Neural cell (in vitro differentiated cells): ENCODE measurements around the gene GPR27. TPM values are rescaled to one million over a fixed set of nuclear protein-coding genes. Genes with fewer than 3 reads are reported as not detected.

Source experiments
- H2AFZ ChIP-seq: fragments of 200-600, 300-800 bp; sonication (generic), shearing (Covaris generic); 2 replicates; pipeline ENCODE4 v1.6.0; 2014; ENCODE audit warnings: low read depth, mild to moderate bottlenecking, antibody characterized with exemption, low read length, moderate library complexity
- H3F3A ChIP-seq: fragments of 200-600 bp; shearing (Covaris generic); 2 replicates; pipeline ENCODE4 v1.6.1; 2016; ENCODE audit warnings: mild to moderate bottlenecking, moderate library complexity, mixed read lengths, antibody characterized with exemption, low read length; ENCODE audit not compliant: insufficient read depth, poor library complexity, severe bottlenecking
- H3K27ac ChIP-seq: fragments of 200-600, 300-800 bp; sonication (generic), shearing (Covaris generic); 2 replicates; pipeline ENCODE4 v1.5.1; 2014; ENCODE audit warnings: mild to moderate bottlenecking, low read length, moderate library complexity
- H3K27me3 ChIP-seq: fragments of 300-800, 200-600 bp; sonication (generic), shearing (Covaris generic); 2 replicates; pipeline ENCODE4 v1.6.0; 2014; ENCODE audit warnings: mild to moderate bottlenecking, low read depth, low read length, moderate library complexity; ENCODE audit not compliant: insufficient read depth
- H3K36me3 ChIP-seq: fragments of 300-800, 200-600 bp; sonication (generic), shearing (Covaris generic); 2 replicates; pipeline ENCODE4 v1.5.1; 2014; ENCODE audit warnings: mild to moderate bottlenecking, antibody characterized with exemption, low read length, moderate library complexity; ENCODE audit not compliant: insufficient read depth
- H3K4me2 ChIP-seq: fragments of 300-800, 200-600 bp; sonication (generic), shearing (Covaris generic); 2 replicates; pipeline ENCODE4 v1.6.0; 2014; ENCODE audit warnings: mild to moderate bottlenecking, low read length
- H3K4me3 ChIP-seq: fragments of 300-800, 200-600 bp; sonication (generic), shearing (Covaris generic); 2 replicates; pipeline ENCODE4 v1.5.1; 2014; ENCODE audit warnings: mild to moderate bottlenecking, low read length, moderate library complexity
- H3K79me2 ChIP-seq: fragments of 200-600 bp; shearing (Covaris generic); replicated peaks from 2 replicates; pipeline ENCODE4 v1.6.0; 2014; ENCODE audit warnings: mild to moderate bottlenecking, low read length, moderate library complexity; ENCODE audit not compliant: insufficient read depth
- H3K9ac ChIP-seq: fragments of 300-800, 200-600 bp; sonication (generic), shearing (Covaris generic); 2 replicates; pipeline ENCODE4 v1.6.1; 2016; ENCODE audit warnings: mild to moderate bottlenecking, low read length, mixed read lengths
- H3K9me2 ChIP-seq: fragments of 200-600 bp; shearing (Covaris generic); 2 replicates; pipeline ENCODE4 v1.6.1; 2016; ENCODE audit warnings: mild to moderate bottlenecking, low read length, mixed read lengths; ENCODE audit not compliant: insufficient read depth
- H3K9me3 ChIP-seq: fragments of 200-600, 300-800 bp; sonication (generic), shearing (Covaris generic); 2 replicates; pipeline ENCODE4 v1.6.1; 2016; ENCODE audit warnings: mild to moderate bottlenecking, mixed run types, low read length, moderate library complexity, mixed read lengths
- H4K20me1 ChIP-seq: fragments of 200-600 bp; shearing (Covaris generic); 2 replicates; pipeline ENCODE4 v1.6.1; 2016; ENCODE audit warnings: mild to moderate bottlenecking, mixed run types; ENCODE audit not compliant: insufficient read depth
- EP300 ChIP-seq: fragments of 450-650 bp; conservative IDR thresholded peaks from 2 replicates; pipeline ENCODE4 v1.6.1; 2014; ENCODE audit warnings: antibody characterized with exemption, mild to moderate bottlenecking, moderate library complexity; ENCODE audit not compliant: poor library complexity, severe bottlenecking
- EZH2 ChIP-seq: fragments of 200-600, 300-800 bp; shearing (Covaris generic), sonication (generic); IDR thresholded peaks from 2 replicates; pipeline ENCODE4 v1.6.1; 2014; ENCODE audit warnings: antibody characterized with exemption, low read length, borderline replicate concordance, mild to moderate bottlenecking; ENCODE audit not compliant: insufficient read depth, poor library complexity, severe bottlenecking
- MXI1 ChIP-seq: fragments of 450-650 bp; conservative IDR thresholded peaks from 2 replicates; pipeline ENCODE4 v1.6.1; 2014; ENCODE audit warnings: antibody characterized with exemption, mild to moderate bottlenecking; ENCODE audit not compliant: poor library complexity, severe bottlenecking
- POLR2AphosphoS5 ChIP-seq: IDR thresholded peaks from 2 replicates; pipeline ENCODE4 v1.6.1; 2012
- RAD21 ChIP-seq: fragments of 450-650 bp; conservative IDR thresholded peaks from 2 replicates; pipeline ENCODE4 v1.6.1; 2014; ENCODE audit warnings: antibody characterized with exemption, mild to moderate bottlenecking, moderate library complexity
- REST ChIP-seq: IDR thresholded peaks from 2 replicates; pipeline ENCODE4 v1.6.1; 2012; ENCODE audit warnings: borderline replicate concordance
- TAF1 ChIP-seq: IDR thresholded peaks from 2 replicates; pipeline ENCODE4 v1.6.1; 2012; ENCODE audit warnings: low read depth
- polyA plus RNA-seq: library from polyadenylated mRNA; depleted of rRNA; stranded (reverse); fragments of >200 nt; gene quantifications from 2 replicates; pipeline ENCODE4 v1.2.3, GENCODE V29; 2014
- TF ChIP-seq, protein P1 (sequence below): fragments of 450-650 bp; IDR thresholded peaks from 2 replicates; pipeline ENCODE4 v1.5.1; 2014; ENCODE audit warnings: antibody characterized with exemption, mild to moderate bottlenecking, moderate library complexity; ENCODE audit not compliant: poor library complexity, severe bottlenecking

The GPR27 gene
- polyA plus RNA-seq, 1 donor from 2014 or later = 69.4 TPM

DNA sequence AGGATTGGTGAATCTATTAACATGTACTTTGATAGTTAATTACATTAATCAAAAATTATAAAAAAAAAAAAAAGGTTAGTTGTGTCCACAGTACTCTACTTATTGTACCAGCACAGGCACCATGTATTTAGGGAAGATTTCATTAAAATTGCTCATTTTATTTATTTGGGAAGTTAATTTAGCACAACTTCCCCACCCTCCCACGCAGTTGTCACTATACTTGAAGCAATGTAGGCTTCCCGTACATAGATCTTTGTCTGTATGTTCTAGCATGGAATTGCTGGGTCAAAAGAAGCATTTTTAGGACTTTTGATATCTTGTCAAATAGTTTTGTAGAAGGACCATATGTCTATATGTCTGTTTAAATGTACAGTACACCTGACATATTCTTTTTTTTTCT is 4.4 kb downstream of the GPR27 start:
- H3F3A ChIP-seq = peaks cover 3% of the 10 kb centered on the region
- TF ChIP-seq, protein P1, sequence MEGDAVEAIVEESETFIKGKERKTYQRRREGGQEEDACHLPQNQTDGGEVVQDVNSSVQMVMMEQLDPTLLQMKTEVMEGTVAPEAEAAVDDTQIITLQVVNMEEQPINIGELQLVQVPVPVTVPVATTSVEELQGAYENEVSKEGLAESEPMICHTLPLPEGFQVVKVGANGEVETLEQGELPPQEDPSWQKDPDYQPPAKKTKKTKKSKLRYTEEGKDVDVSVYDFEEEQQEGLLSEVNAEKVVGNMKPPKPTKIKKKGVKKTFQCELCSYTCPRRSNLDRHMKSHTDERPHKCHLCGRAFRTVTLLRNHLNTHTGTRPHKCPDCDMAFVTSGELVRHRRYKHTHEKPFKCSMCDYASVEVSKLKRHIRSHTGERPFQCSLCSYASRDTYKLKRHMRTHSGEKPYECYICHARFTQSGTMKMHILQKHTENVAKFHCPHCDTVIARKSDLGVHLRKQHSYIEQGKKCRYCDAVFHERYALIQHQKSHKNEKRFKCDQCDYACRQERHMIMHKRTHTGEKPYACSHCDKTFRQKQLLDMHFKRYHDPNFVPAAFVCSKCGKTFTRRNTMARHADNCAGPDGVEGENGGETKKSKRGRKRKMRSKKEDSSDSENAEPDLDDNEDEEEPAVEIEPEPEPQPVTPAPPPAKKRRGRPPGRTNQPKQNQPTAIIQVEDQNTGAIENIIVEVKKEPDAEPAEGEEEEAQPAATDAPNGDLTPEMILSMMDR = no peak
- no peak for TF ChIP-seq EZH2
- TF ChIP-seq RAD21 = no peak
- TF ChIP-seq POLR2AphosphoS5 = no peak
- no peak for TF ChIP-seq TAF1
- no peaks in the 10 kb centered on the region for H3K36me3 ChIP-seq
- H3K27me3 ChIP-seq = peaks cover 20% of the 10 kb centered on the region
- H4K20me1 ChIP-seq = no peaks in the 10 kb centered on the region
- H3K4me3 ChIP-seq = no peak overlapping the region
- no peak overlapping the region for H2AFZ ChIP-seq
- H3K9me3 ChIP-seq = no peaks in the 10 kb centered on the region
- no peak overlapping the region for H3K9ac ChIP-seq
- no peaks in the 10 kb centered on the region for H3K79me2 ChIP-seq
- H3K9me2 ChIP-seq = no peaks in the 10 kb centered on the region
- H3K27ac ChIP-seq = no peak overlapping the region
- H3K4me2 ChIP-seq = no peak overlapping the region

DNA sequence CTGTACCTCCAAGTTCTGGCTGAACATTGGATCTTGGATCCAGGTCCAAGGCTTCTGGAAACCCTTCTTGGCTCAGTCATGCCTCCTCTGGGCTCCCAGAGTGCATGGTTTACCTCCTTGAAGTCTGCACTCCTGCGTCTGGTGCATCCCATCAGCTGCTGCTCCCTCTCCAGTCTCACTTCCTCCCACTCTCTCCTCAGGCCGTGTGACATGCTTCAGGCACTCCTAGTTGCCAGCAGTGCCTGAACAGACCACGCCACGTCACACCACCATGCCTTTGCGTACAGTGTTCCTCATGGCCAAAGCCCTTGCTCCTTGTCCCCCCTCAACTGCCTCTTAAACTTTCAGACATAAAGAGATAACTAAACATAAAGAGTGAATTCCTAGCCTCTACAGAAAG is 5.7 kb downstream of the GPR27 start:
- Histone ChIP-seq H3K79me2 (no peaks in the 10 kb centered on the region), H3K4me3 (no peak overlapping the region), H4K20me1 (no peaks in the 10 kb centered on the region), H3K9me3 (no peaks in the 10 kb centered on the region), H3F3A (peaks cover 3% of the 10 kb centered on the region), H3K4me2 (no peak overlapping the region), H2AFZ (no peak overlapping the region), H3K9me2 (no peaks in the 10 kb centered on the region), H3K36me3 (no peaks in the 10 kb centered on the region), H3K27me3 (peaks cover 20% of the 10 kb centered on the region), H3K27ac (no peak overlapping the region), H3K9ac (no peak overlapping the region)
- TF ChIP-seq REST = no peak
- TF ChIP-seq RAD21 = no peak

- Histone ChIP-seq H3K9ac (no peak overlapping the region), H3K79me2 (no peaks in the 10 kb centered on the region), H3K4me2 (no peak overlapping the region), H3K9me3 (no peaks in the 10 kb centered on the region), H3K4me3 (no peak overlapping the region), H4K20me1 (no peaks in the 10 kb centered on the region), H3F3A (peaks cover 1% of the 10 kb centered on the region), H2AFZ (no peak overlapping the region), H3K9me2 (no peaks in the 10 kb centered on the region), H3K27ac (no peak overlapping the region), H3K27me3 (peaks cover 16% of the 10 kb centered on the region), H3K36me3 (no peaks in the 10 kb centered on the region)
- TF ChIP-seq EP300 (no peak), REST (no peak), MXI1 (no peak), POLR2AphosphoS5 (no peak), TAF1 (no peak), EZH2 (no peak)
- TF ChIP-seq, protein P1 = no peak
Observed at GRCh38 chr3:71760140-71760539, 6.5 kb downstream of the GPR27 start.
